ENCODE results near the gene GLT1D1. TPM values are rescaled to one million over a fixed set of nuclear protein-coding genes. Genes with fewer than 3 reads are reported as not detected.

Gene GLT1D1
- polyA plus RNA-seq, 1 of the 3 experiments (the other 2 are of a cell fraction): 0.05 TPM

GRCh38 chr12:128818065-128819022 is 34.9 kb upstream of the GLT1D1 start (continued):
- TF ChIP-seq YY1 (IDR thresholded peaks at IDR 0.05; ENCODE audit: low read depth): no peak

GRCh38 chr12:128819293-128820144 is 33.8 kb upstream of the GLT1D1 start:
- Histone ChIP-seq H3K9ac (no peak overlapping the region), H3F3A (replicated peaks; ENCODE audit: insufficient read depth) (no peaks in the 10 kb centered on the region), H2AFZ (ENCODE audit: low read depth) (no peak overlapping the region), H3K36me3 (replicated peaks in 1 of 2; ENCODE audit: control insufficient read depth in 1 of 2, insufficient read depth in 2 of 2, low read length in 1 of 2) (peaks cover 8 to 14% of the 10 kb centered on the region in 2 experiments), H3K9me2 (no peaks in the 10 kb centered on the region), H4K20me1 (ENCODE audit: insufficient read depth) (peaks cover 48% of the 10 kb centered on the region), H3K27me3 (ENCODE audit: insufficient read depth) (no peaks in the 10 kb centered on the region), H3K27ac (ENCODE audit: low read depth in 2 of 2, low read length in 1 of 2) (peak overlapping the region in 1 of 2 experiments; percentile 51; a peak in 1 of 4 replicates), H3K4me1 (ENCODE audit: control insufficient read depth in 1 of 2, insufficient read depth in 2 of 2, low read depth in 1 of 2, low read length in 1 of 2) (peaks cover 9 to 16% of the 10 kb centered on the region in 2 experiments; a peak in 2 of 4 replicates), H3K9me3 (no peaks in the 10 kb centered on the region), H3K4me2 (no peak overlapping the region), H3K4me3 (ENCODE audit: low read depth in 2 of 2, low read length in 1 of 2) (no peak overlapping the region), H3K79me2 (ENCODE audit: insufficient read depth) (peaks cover 91% of the 10 kb centered on the region)
- no peak for DNase-seq
- CTCF ChIA-PET: interaction anchor here (1.7 kb wide), 1 partner anchor 9 kb away, joined by 8 read pairs; no protein-coding TSS in a partner anchor
- 90% methylated on average over 16 of the region's 16 CpGs for WGBS (ENCODE audit: low lambda C conversion rate)
- POLR2A ChIA-PET: no interaction called here
- TF ChIP-seq USF1 (IDR thresholded peaks at IDR 0.05; ENCODE audit: borderline replicate concordance, low read depth): no peak
- no peak for TF ChIP-seq NFIC (IDR thresholded peaks at IDR 0.05; ENCODE audit: borderline replicate concordance)
- TF ChIP-seq FOSL2 (IDR thresholded peaks at IDR 0.05; ENCODE audit: borderline replicate concordance, low read depth): no peak
- TF ChIP-seq RFX5 (IDR thresholded peaks at IDR 0.05; ENCODE audit: low read length): no peak
- TF ChIP-seq PBX3 (IDR thresholded peaks at IDR 0.05): no peak
- no peak for TF ChIP-seq RCOR1 (IDR thresholded peaks at IDR 0.05; ENCODE audit: low read length)
- TF ChIP-seq ELF1 (IDR thresholded peaks at IDR 0.05): no peak
- no peak for TF ChIP-seq TAF1 (IDR thresholded peaks at IDR 0.05; ENCODE audit: borderline replicate concordance, low read depth, low read length)
- no peak for TF ChIP-seq MEF2A (IDR thresholded peaks at IDR 0.05; ENCODE audit: borderline replicate concordance, low read depth)
- no peak for TF ChIP-seq IRF3 (IDR thresholded peaks at IDR 0.05; ENCODE audit: low read depth, low read length)
- TF ChIP-seq RAD21 (IDR thresholded peaks at IDR 0.05; ENCODE audit: low read length): no peak
- no peak for TF ChIP-seq GABPA (IDR thresholded peaks at IDR 0.05; ENCODE audit: low read depth)
- no peak for TF ChIP-seq YY1 (IDR thresholded peaks at IDR 0.05; ENCODE audit: low read depth)
- TF ChIP-seq MXI1 (IDR thresholded peaks at IDR 0.05; ENCODE audit: low read depth, low read length): no peak
- no peak for TF ChIP-seq SIN3A (IDR thresholded peaks at IDR 0.05; ENCODE audit: borderline replicate concordance, low read depth, low read length)
- no peak for TF ChIP-seq CTCF (IDR thresholded peaks at IDR 0.05)
- TF ChIP-seq REST (IDR thresholded peaks at IDR 0.05; ENCODE audit: low read depth, low read length): no peak
- no peak for TF ChIP-seq POLR2AphosphoS5 (IDR thresholded peaks at IDR 0.05; ENCODE audit: low read depth, low read length)
